Mesenchymal stem cell (in vitro differentiated cells and primary cell): ENCODE results near the gene ARHGAP42.

Experiments
- DNase-seq: peaks from one replicate; pipeline ENCODE4 v3.0.0-alpha.2; 2013
- H2AFZ ChIP-seq: one replicate; pipeline ENCODE4 v1.6.1; 2013; ENCODE audit warnings: low read depth, mild to moderate bottlenecking, control low read depth, inconsistent platforms, low read length, moderate library complexity
- H2AK5ac ChIP-seq: 2 replicates; pipeline ENCODE4 v1.6.1; 2013; ENCODE audit warnings: low read length, moderate library complexity, mild to moderate bottlenecking, inconsistent platforms; ENCODE audit not compliant: severe bottlenecking
- H2BK120ac ChIP-seq: one replicate; pipeline ENCODE4 v1.6.1; 2013; ENCODE audit warnings: low read depth, mild to moderate bottlenecking, inconsistent platforms, low read length, moderate library complexity
- H2BK12ac ChIP-seq, 2 experiments: one replicate each; pipeline ENCODE4 v1.6.1; 2013; ENCODE audit warnings: inconsistent platforms in 2 of 2, low read length in 2 of 2, mild to moderate bottlenecking in 2 of 2, moderate library complexity in 2 of 2, control low read depth in 1 of 2
- H2BK15ac ChIP-seq: one replicate; pipeline ENCODE4 v1.6.1; 2013; ENCODE audit warnings: mild to moderate bottlenecking, low read depth, inconsistent platforms; ENCODE audit not compliant: poor library complexity, severe bottlenecking
- H2BK5ac ChIP-seq: 2 replicates; pipeline ENCODE4 v1.6.1; 2013; ENCODE audit warnings: low read depth, mild to moderate bottlenecking, low read length, control low read depth, inconsistent platforms; ENCODE audit not compliant: poor library complexity, severe bottlenecking
- H3K14ac ChIP-seq, 2 experiments: one replicate each; pipeline ENCODE4 v1.6.1; 2013; ENCODE audit warnings: inconsistent platforms in 2 of 2, low read length in 2 of 2, control low read depth in 1 of 2, mild to moderate bottlenecking in 1 of 2, moderate library complexity in 1 of 2
- H3K18ac ChIP-seq, 2 experiments: one replicate each; pipeline ENCODE4 v1.6.1; 2013; ENCODE audit warnings: inconsistent platforms in 2 of 2, low read length in 2 of 2, control low read depth in 1 of 2, low read depth in 1 of 2, mild to moderate bottlenecking in 1 of 2
- H3K23ac ChIP-seq, 2 experiments: one replicate each; pipeline ENCODE4 v1.6.1; 2013; ENCODE audit warnings: inconsistent platforms in 2 of 2, low read length in 2 of 2, mild to moderate bottlenecking in 2 of 2, moderate library complexity in 2 of 2, control low read depth in 1 of 2
- H3K27ac ChIP-seq: 2 replicates; pipeline ENCODE4 v1.5.1; 2013; ENCODE audit warnings: mild to moderate bottlenecking, moderate library complexity, low read length, control low read depth, inconsistent platforms; ENCODE audit not compliant: poor library complexity, severe bottlenecking
- H3K27me3 ChIP-seq, 2 experiments: 2 replicates each; pipeline versions ENCODE4 v1.6.1 to v1.7.0; 2013; ENCODE audit warnings: low read length in 2 of 2, mild to moderate bottlenecking in 2 of 2, moderate library complexity in 2 of 2, control low read depth in 1 of 2, inconsistent platforms in 1 of 2; ENCODE audit not compliant: control insufficient read depth in 1 of 2, insufficient read depth in 1 of 2
- H3K36me3 ChIP-seq, 2 experiments: 2 replicates each; pipeline versions ENCODE4 v1.6.1 to v1.7.0; 2013; ENCODE audit warnings: low read length in 2 of 2, control low read depth in 1 of 2, inconsistent platforms in 1 of 2, low read depth in 1 of 2, mild to moderate bottlenecking in 1 of 2; ENCODE audit not compliant: insufficient read depth in 2 of 2, control insufficient read depth in 1 of 2
- H3K4ac ChIP-seq, 2 experiments: one replicate each; pipeline ENCODE4 v1.6.1; 2013; ENCODE audit warnings: inconsistent platforms in 2 of 2, low read length in 2 of 2, mild to moderate bottlenecking in 2 of 2, moderate library complexity in 2 of 2, control low read depth in 1 of 2, low read depth in 1 of 2
- H3K4me1 ChIP-seq: 2 replicates; pipeline ENCODE4 v1.6.1; 2013; ENCODE audit warnings: low read depth, low read length, control low read depth; ENCODE audit not compliant: control insufficient read depth, insufficient read depth
- H3K4me2 ChIP-seq: 2 replicates; pipeline ENCODE4 v1.6.1; 2013; ENCODE audit warnings: low read length, mild to moderate bottlenecking, inconsistent platforms; ENCODE audit not compliant: poor library complexity, severe bottlenecking
- H3K4me3 ChIP-seq, 2 experiments: 2 replicates each; pipeline versions ENCODE4 v1.5.1 to v1.7.0; 2013; ENCODE audit warnings: low read length in 2 of 2, mild to moderate bottlenecking in 2 of 2, control low read depth in 1 of 2, low read depth in 1 of 2; ENCODE audit not compliant: insufficient read depth in 1 of 2
- H3K79me1 ChIP-seq: replicated peaks from 2 replicates; pipeline ENCODE4 v1.6.1; 2013; ENCODE audit warnings: mild to moderate bottlenecking, control low read depth, low read length, inconsistent platforms; ENCODE audit not compliant: poor library complexity, severe bottlenecking
- H3K9ac ChIP-seq: 2 replicates; pipeline ENCODE4 v1.7.0; 2013; ENCODE audit warnings: mild to moderate bottlenecking, low read length, moderate library complexity
- H3K9me3 ChIP-seq: 2 replicates; pipeline ENCODE4 v1.7.0; 2013; ENCODE audit warnings: mild to moderate bottlenecking, low read length; ENCODE audit not compliant: control insufficient read depth
- H4K8ac ChIP-seq: one replicate; pipeline ENCODE4 v1.6.1; 2013; ENCODE audit warnings: inconsistent platforms, mild to moderate bottlenecking, low read length, moderate library complexity
- H4K91ac ChIP-seq: one replicate; pipeline ENCODE4 v1.6.1; 2013; ENCODE audit warnings: mild to moderate bottlenecking, low read length, inconsistent platforms
- WGBS: methylation state at CpG from one replicate; pipeline ENCODE4 v1.1.7; 2013; ENCODE audit warnings: mixed read lengths; 5-methylcytosine and 5-hydroxymethylcytosine counted together

The ARHGAP42 gene

DNA sequence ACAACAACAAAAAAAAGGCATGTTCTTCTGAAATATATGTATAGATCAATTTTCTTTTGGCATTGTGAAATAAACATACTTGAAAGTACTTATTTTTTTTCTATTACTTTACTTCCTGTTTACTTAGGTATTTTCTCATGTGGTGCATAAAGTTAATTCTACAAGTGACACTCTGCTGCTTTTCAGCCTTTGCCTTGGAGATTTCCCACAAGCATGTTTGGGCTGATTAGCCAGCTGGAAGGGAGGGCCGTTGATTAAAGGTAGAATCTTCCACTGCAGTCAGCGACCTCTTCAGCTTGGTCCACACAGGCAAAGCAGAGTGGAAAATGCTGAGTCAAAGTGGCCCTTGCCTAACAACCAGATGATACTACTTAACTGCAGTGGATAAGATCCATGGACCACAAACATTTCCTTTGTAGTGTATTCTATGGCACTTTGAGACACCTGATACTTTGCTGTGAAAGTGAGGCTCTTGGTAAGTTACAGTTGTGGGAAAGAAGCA lies 176.0 kb downstream of the ARHGAP42 start:
- no peak overlapping the region for H3K4ac ChIP-seq
- H4K8ac ChIP-seq, result no peak overlapping the region
- peak overlapping the region; percentile 21 to 66 for H2BK12ac ChIP-seq
- no peak overlapping the region for H2AFZ ChIP-seq
- peak overlapping the region in 1 of 2 experiments; percentile 12 for H3K18ac ChIP-seq
- H2BK5ac ChIP-seq, result no peak overlapping the region
- H3K27ac ChIP-seq, result peak overlapping the region; percentile 89
- 10% methylated on average over 2 of the region's 2 CpGs for WGBS
- H3K4me2 ChIP-seq, result no peak overlapping the region
- peak overlapping the region; percentile 27 for H3K9ac ChIP-seq
- H3K27me3 ChIP-seq, result no peaks in the 10 kb centered on the region
- peaks cover 9% of the 10 kb centered on the region for H3K79me1 ChIP-seq
- no peaks in the 10 kb centered on the region for H3K9me3 ChIP-seq
- peak overlapping the region; percentile 70 for H2AK5ac ChIP-seq
- no peak overlapping the region for H2BK120ac ChIP-seq
- no peak overlapping the region for H3K23ac ChIP-seq
- H3K14ac ChIP-seq, result no peak overlapping the region
- no peak overlapping the region for H4K91ac ChIP-seq
- DNase-seq, result peak; percentile 94
- peaks cover 5% of the 10 kb centered on the region for H3K4me1 ChIP-seq
- H3K36me3 ChIP-seq, result no peaks in the 10 kb centered on the region
- no peak overlapping the region for H2BK15ac ChIP-seq
- H3K4me3 ChIP-seq, result no peak overlapping the region

DNA sequence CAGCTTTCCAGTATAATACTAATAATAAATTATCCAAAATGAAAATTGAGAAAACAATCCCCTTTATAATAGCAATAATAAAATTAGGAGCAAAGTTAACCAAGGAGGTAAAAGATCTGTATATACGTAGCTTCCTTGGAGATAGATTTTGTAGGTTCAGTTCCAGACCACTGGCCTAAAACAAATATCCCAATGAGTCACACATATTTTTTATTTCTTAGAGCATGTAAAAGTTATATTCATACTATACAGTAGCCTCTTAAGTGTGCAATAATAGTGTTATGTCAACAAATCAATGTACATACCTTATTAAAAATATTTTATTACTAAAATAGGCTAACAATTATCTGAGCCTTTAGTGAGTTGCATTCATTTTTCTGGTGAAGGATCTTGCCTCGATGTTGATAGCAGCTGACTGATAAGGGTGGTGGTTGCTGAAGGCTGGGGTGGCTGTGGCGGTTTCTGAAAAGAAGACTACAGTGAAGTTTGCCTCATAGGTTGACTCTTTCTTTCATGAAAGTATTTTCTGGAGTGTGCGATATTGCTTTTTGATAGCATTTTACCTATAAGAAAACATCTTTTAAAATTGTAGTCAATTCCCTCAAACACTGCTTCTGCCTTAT lies 178.5 kb downstream of the ARHGAP42 start:
- H3K4me3 ChIP-seq, result no peak overlapping the region
- 74% methylated on average over 2 of the region's 4 CpGs for WGBS

DNA sequence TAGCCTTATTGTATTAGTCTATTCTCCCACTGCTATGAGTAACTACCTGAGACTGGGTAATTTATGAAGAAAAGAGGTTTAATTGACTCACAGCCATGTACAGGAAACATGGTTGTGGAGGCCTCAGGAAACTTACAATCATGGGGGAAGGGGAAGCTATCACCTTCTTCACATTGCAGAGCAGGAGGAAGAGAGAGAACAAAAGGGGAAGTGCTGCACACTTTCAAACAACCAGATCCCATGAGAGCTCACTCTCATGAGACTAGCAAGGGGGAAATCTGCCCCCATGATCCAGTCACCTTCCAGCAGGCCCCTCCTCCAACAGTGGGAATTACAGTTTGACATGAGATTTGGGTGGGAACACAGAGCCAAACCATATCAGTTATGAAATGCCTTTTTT lies 179.4 kb downstream of the ARHGAP42 start:
- Histone ChIP-seq H3K4ac (no peak overlapping the region), H3K23ac (no peak overlapping the region), H4K8ac (no peak overlapping the region), H2BK120ac (no peak overlapping the region), H3K14ac (no peak overlapping the region), H3K4me3 (no peak overlapping the region), H3K79me1 (peaks cover 6% of the 10 kb centered on the region), H2BK15ac (no peak overlapping the region), H3K27me3 (no peaks in the 10 kb centered on the region), H2BK12ac (no peak overlapping the region), H3K9me3 (no peaks in the 10 kb centered on the region), H2AK5ac (peak overlapping the region; percentile 93), H3K18ac (no peak overlapping the region), H2AFZ (no peak overlapping the region), H3K4me2 (no peak overlapping the region), H3K36me3 (no peaks in the 10 kb centered on the region), H4K91ac (no peak overlapping the region), H3K9ac (no peak overlapping the region), H3K27ac (no peak overlapping the region), H3K4me1 (peaks cover 5% of the 10 kb centered on the region), H2BK5ac (peak overlapping the region; percentile 46)
- no peak for DNase-seq

More for the DNA sequence above, 178.5 kb downstream of the ARHGAP42 start:
- H2AK5ac ChIP-seq, result no peak overlapping the region
- H3K9me3 ChIP-seq, result no peaks in the 10 kb centered on the region
- H3K27ac ChIP-seq, result no peak overlapping the region
- H3K4ac ChIP-seq, result no peak overlapping the region
- no peak overlapping the region for H2BK5ac ChIP-seq
- no peak overlapping the region for H2AFZ ChIP-seq
- no peak for DNase-seq
- no peak overlapping the region for H4K8ac ChIP-seq
- H3K4me1 ChIP-seq, result peaks cover 5% of the 10 kb centered on the region
- H2BK120ac ChIP-seq, result no peak overlapping the region
- no peak overlapping the region for H2BK12ac ChIP-seq
- H3K9ac ChIP-seq, result no peak overlapping the region
- H3K18ac ChIP-seq, result no peak overlapping the region
- H3K79me1 ChIP-seq, result peaks cover 9% of the 10 kb centered on the region
- H3K14ac ChIP-seq, result no peak overlapping the region
- no peak overlapping the region for H3K23ac ChIP-seq
- no peak overlapping the region for H3K4me2 ChIP-seq
- H4K91ac ChIP-seq, result no peak overlapping the region
- H3K27me3 ChIP-seq, result no peaks in the 10 kb centered on the region
- no peak overlapping the region for H2BK15ac ChIP-seq
- no peaks in the 10 kb centered on the region for H3K36me3 ChIP-seq

DNA sequence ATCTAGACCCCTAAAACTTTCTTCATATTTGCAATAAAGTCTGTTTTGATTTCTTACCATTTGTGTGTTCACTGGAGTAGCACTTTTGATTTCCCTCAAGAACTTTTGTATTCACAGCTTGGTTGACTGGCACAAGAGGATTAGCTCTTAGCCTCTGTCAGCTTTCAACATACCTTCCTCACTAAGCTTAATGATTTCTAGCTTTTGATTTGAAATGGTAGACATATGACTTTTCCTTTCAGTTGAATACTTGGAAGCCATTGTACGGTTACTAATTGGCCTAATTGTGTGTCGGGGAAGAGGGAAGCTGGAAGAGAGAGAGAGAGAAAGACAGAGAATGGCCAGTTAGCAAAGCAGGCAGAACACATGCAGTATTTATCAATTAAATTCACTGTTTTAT lies 180.5 kb downstream of the ARHGAP42 start:
- WGBS, result 100% methylated on average over 2 of the region's 2 CpGs

More for the DNA sequence above, 180.5 kb downstream of the ARHGAP42 start:
- H2AK5ac ChIP-seq, result no peak overlapping the region
- H3K4me2 ChIP-seq, result no peak overlapping the region
- no peak overlapping the region for H2BK5ac ChIP-seq
- no peak overlapping the region for H3K9ac ChIP-seq
- H2BK12ac ChIP-seq, result no peak overlapping the region
- DNase-seq, result no peak
- peaks cover 7% of the 10 kb centered on the region for H3K4me1 ChIP-seq
- H2BK120ac ChIP-seq, result no peak overlapping the region
- H3K23ac ChIP-seq, result no peak overlapping the region
- no peaks in the 10 kb centered on the region for H3K27me3 ChIP-seq
- H4K8ac ChIP-seq, result no peak overlapping the region
- H3K36me3 ChIP-seq, result no peaks in the 10 kb centered on the region
- H2AFZ ChIP-seq, result no peak overlapping the region
- no peak overlapping the region for H4K91ac ChIP-seq
- H3K18ac ChIP-seq, result no peak overlapping the region
- no peaks in the 10 kb centered on the region for H3K9me3 ChIP-seq
- H3K4ac ChIP-seq, result no peak overlapping the region
- peak overlapping the region; percentile 33 for H3K27ac ChIP-seq
- no peak overlapping the region for H3K14ac ChIP-seq
- H3K79me1 ChIP-seq, result peaks cover 9% of the 10 kb centered on the region
- H3K4me3 ChIP-seq, result no peak overlapping the region
- H2BK15ac ChIP-seq, result no peak overlapping the region
